Measurements from ENCODE around the gene R3HDM1.

Gene R3HDM1

DNA sequence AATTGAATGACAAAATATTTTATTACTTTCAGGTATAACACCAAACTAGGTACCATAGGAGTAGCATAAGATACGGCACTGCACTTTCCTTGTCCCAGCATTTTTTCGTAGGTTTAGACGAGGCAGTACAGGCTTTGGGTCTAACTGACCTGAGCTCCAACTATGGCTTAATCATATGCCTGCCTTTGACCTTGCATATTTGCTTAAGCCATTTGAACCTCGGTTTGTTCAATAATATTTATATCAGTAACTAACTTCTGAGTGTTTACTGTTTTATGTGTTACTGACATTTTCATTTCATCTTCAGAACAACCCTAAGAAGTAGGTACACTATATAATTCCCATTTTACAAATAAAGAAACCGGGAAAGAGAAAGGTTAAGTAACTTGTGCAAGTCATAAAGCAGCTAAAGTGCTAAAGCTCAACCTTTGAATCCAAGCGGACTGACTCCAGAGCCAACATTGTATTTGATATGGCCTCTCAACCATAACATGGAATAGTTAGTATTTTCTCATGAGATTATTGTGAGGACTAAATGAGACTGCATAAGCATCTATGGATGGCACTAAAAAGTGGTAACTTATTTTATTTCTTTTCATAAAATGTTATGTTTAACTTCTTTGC is 104.0 kb downstream of the R3HDM1 start:
- ATAC-seq (ENCODE audit: low read depth) (no peak), DNase-seq (ENCODE audit: low spot score) (no peak)
- Histone ChIP-seq H3K27ac (ENCODE audit: poor library complexity, severe bottlenecking) (no peak overlapping the region), H3K9me3 (ENCODE audit: severe bottlenecking) (no peaks in the 10 kb centered on the region), H3K36me3 (ENCODE audit: low read depth) (peaks cover 38% of the 10 kb centered on the region), H3K4me3 (ENCODE audit: severe bottlenecking) (no peak overlapping the region), H3K4me1 (ENCODE audit: insufficient read depth, poor library complexity, severe bottlenecking) (no peaks in the 10 kb centered on the region), H3K27me3 (ENCODE audit: insufficient read depth, poor library complexity, severe bottlenecking) (no peaks in the 10 kb centered on the region)
- TF ChIP-seq, protein P1, sequence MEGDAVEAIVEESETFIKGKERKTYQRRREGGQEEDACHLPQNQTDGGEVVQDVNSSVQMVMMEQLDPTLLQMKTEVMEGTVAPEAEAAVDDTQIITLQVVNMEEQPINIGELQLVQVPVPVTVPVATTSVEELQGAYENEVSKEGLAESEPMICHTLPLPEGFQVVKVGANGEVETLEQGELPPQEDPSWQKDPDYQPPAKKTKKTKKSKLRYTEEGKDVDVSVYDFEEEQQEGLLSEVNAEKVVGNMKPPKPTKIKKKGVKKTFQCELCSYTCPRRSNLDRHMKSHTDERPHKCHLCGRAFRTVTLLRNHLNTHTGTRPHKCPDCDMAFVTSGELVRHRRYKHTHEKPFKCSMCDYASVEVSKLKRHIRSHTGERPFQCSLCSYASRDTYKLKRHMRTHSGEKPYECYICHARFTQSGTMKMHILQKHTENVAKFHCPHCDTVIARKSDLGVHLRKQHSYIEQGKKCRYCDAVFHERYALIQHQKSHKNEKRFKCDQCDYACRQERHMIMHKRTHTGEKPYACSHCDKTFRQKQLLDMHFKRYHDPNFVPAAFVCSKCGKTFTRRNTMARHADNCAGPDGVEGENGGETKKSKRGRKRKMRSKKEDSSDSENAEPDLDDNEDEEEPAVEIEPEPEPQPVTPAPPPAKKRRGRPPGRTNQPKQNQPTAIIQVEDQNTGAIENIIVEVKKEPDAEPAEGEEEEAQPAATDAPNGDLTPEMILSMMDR (IDR thresholded peaks at IDR 0.05; ENCODE audit: poor library complexity, severe bottlenecking), result no peak

DNA sequence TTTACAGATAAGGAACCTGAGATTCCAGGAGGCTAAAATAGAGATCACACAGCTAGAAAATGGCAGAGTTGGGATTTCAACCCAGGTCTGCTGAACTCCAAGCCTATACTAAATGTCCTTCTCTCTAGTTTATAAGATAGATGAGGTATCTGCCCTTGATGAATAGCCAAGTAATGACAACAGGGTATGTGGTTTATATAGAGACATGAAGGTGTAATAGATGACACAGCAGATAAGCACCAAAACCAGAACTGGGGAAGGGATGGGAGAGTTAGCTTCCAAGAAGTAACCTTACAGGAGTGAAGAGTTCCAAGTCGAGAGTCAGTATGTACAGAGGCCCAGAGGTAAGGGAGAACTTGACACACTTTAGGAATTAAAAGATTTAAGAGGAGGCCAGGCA is 105.7 kb downstream of the R3HDM1 start:
- no peak overlapping the region for H3K4me3 ChIP-seq (ENCODE audit: severe bottlenecking)
- ATAC-seq (ENCODE audit: low read depth), result no peak
- TF ChIP-seq, protein P1 (IDR thresholded peaks at IDR 0.05; ENCODE audit: poor library complexity, severe bottlenecking), result no peak
- H3K27ac ChIP-seq (ENCODE audit: poor library complexity, severe bottlenecking), result no peak overlapping the region
- no peak for DNase-seq (ENCODE audit: low spot score)
- H3K4me1 ChIP-seq (ENCODE audit: insufficient read depth, poor library complexity, severe bottlenecking), result no peaks in the 10 kb centered on the region
- H3K36me3 ChIP-seq (ENCODE audit: low read depth), result peaks cover 52% of the 10 kb centered on the region
- H3K27me3 ChIP-seq (ENCODE audit: insufficient read depth, poor library complexity, severe bottlenecking), result no peaks in the 10 kb centered on the region
- no peaks in the 10 kb centered on the region for H3K9me3 ChIP-seq (ENCODE audit: severe bottlenecking)

DNA sequence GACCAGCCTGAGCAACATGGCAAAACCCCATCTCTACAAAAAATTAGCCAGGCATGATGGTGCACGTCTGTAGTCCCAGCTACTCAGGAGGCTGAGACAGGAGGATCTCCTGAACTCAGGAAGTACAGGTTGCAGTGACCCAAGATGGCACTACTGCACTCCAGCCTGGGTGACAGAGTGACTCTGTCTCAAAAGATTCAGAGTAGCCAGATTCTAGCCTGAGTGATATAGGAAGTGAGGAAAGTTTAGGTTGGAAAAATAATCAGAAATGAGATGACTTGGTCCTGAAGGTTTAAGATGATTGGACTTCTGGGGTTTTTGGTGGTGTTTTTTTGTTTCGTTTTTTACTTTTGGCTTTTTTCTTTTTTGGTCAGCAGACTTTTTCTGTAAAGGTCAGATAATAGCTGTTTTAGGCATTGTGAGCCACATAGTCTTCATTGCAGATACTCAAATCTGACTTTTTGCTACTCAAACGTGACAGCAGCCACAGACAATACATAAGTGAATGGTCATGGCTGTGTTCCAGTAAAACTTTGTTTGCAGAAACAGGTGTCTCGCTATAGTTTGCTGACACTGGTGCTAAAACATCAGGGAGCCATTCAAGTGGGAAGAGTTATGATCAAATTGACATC is 106.3 kb downstream of the R3HDM1 start:
- ATAC-seq (ENCODE audit: low read depth), result no peak
- H3K36me3 ChIP-seq (ENCODE audit: low read depth), result peaks cover 55% of the 10 kb centered on the region
- DNase-seq (ENCODE audit: low spot score), result no peak

DNA sequence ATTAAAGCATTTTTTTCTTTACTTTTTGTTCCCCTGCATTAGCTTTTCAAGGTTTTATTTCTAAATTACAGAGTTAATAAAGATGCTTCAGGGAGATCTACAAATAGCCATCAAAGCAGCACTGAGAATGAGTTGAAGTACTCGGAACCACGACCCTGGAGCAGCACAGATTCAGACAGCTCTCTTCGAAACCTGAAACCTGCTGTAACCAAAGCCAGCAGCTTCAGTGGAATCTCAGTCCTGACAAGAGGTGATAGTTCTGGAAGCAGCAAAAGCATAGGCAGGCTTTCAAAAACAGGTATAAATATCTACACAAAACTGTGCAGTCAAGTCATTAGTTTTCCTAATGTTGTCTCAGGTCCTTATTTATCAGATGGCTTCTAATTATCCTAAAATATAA is 107.5 kb downstream of the R3HDM1 start:
- H3K9me3 ChIP-seq (ENCODE audit: severe bottlenecking), result no peaks in the 10 kb centered on the region
- H3K36me3 ChIP-seq (ENCODE audit: low read depth), result peaks cover 51% of the 10 kb centered on the region
- TF ChIP-seq, protein P1 (IDR thresholded peaks at IDR 0.05; ENCODE audit: poor library complexity, severe bottlenecking), result no peak
- H3K27me3 ChIP-seq (ENCODE audit: insufficient read depth, poor library complexity, severe bottlenecking), result no peaks in the 10 kb centered on the region
- no peaks in the 10 kb centered on the region for H3K4me1 ChIP-seq (ENCODE audit: insufficient read depth, poor library complexity, severe bottlenecking)
- ATAC-seq (ENCODE audit: low read depth) (no peak), DNase-seq (ENCODE audit: low spot score) (no peak)
- no peak overlapping the region for H3K4me3 ChIP-seq (ENCODE audit: severe bottlenecking)
- H3K27ac ChIP-seq (ENCODE audit: poor library complexity, severe bottlenecking), result no peak overlapping the region

More for the DNA sequence above, 106.3 kb downstream of the R3HDM1 start:
- Histone ChIP-seq H3K27me3 (ENCODE audit: insufficient read depth, poor library complexity, severe bottlenecking) (no peaks in the 10 kb centered on the region), H3K27ac (ENCODE audit: poor library complexity, severe bottlenecking) (no peak overlapping the region), H3K4me3 (ENCODE audit: severe bottlenecking) (no peak overlapping the region), H3K9me3 (ENCODE audit: severe bottlenecking) (no peaks in the 10 kb centered on the region), H3K4me1 (ENCODE audit: insufficient read depth, poor library complexity, severe bottlenecking) (no peaks in the 10 kb centered on the region)
- TF ChIP-seq, protein P1 (IDR thresholded peaks at IDR 0.05; ENCODE audit: poor library complexity, severe bottlenecking), result no peak

Measured in RWPE2 (cell line).